Neutrophil (primary cell): Measurements from ENCODE around the gene LINGO3.

Experiments used
- H3K27ac ChIP-seq: fragments of 200-600 bp; sonication (generic); 2 replicates; pipeline ENCODE4 v1.5.1; 2016; ENCODE audit warnings: mild to moderate bottlenecking, moderate library complexity
- H3K27me3 ChIP-seq: fragments of 200-600 bp; sonication (generic); 2 replicates; pipeline ENCODE4 v1.6.0; 2016; ENCODE audit warnings: mild to moderate bottlenecking
- H3K36me3 ChIP-seq: fragments of 200-600 bp; sonication (generic); 2 replicates; pipeline ENCODE4 v1.5.1; 2017
- H3K4me1 ChIP-seq, 2 experiments: fragments of 200-600 bp in 1 of 2; sonication (generic) in 1 of 2; 1 replicate in 1 of 2; 2 replicates in 1 of 2; pipeline versions ENCODE4 v1.5.1 to v1.6.1; 2013 to 2016; ENCODE audit warnings: low read depth in 1 of 2, low read length in 1 of 2, mild to moderate bottlenecking in 1 of 2, moderate library complexity in 1 of 2; ENCODE audit not compliant: control insufficient read depth in 1 of 2, insufficient read depth in 1 of 2
- H3K4me3 ChIP-seq, 2 experiments: fragments of 200-600 bp in 1 of 2; sonication (generic) in 1 of 2; 1 replicate in 1 of 2; 2 replicates in 1 of 2; pipeline ENCODE4 v1.5.1; 2013 to 2016; ENCODE audit warnings: low read depth in 1 of 2, low read length in 1 of 2, mild to moderate bottlenecking in 1 of 2, moderate library complexity in 1 of 2
- H3K9me3 ChIP-seq: fragments of 200-600 bp; sonication (generic); 2 replicates; pipeline ENCODE4 v1.5.1; 2016
- TF ChIP-seq, protein P1 (sequence below): fragments of 200-600 bp; sonication (generic); IDR thresholded peaks from 2 replicates; pipeline ENCODE4 v1.5.1; 2016; ENCODE audit warnings: antibody characterized with exemption

The LINGO3 gene

GRCh38 chr19:2330255-2330631 is 22.3 kb upstream of the LINGO3 start:
- TF ChIP-seq, protein P1, sequence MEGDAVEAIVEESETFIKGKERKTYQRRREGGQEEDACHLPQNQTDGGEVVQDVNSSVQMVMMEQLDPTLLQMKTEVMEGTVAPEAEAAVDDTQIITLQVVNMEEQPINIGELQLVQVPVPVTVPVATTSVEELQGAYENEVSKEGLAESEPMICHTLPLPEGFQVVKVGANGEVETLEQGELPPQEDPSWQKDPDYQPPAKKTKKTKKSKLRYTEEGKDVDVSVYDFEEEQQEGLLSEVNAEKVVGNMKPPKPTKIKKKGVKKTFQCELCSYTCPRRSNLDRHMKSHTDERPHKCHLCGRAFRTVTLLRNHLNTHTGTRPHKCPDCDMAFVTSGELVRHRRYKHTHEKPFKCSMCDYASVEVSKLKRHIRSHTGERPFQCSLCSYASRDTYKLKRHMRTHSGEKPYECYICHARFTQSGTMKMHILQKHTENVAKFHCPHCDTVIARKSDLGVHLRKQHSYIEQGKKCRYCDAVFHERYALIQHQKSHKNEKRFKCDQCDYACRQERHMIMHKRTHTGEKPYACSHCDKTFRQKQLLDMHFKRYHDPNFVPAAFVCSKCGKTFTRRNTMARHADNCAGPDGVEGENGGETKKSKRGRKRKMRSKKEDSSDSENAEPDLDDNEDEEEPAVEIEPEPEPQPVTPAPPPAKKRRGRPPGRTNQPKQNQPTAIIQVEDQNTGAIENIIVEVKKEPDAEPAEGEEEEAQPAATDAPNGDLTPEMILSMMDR: no peak
- H3K4me3 ChIP-seq: no peak overlapping the region
- H3K9me3 ChIP-seq: no peaks in the 10 kb centered on the region
- H3K27ac ChIP-seq: no peak overlapping the region
- H3K4me1 ChIP-seq: peaks cover 37 to 54% of the 10 kb centered on the region in 2 experiments
- no peaks in the 10 kb centered on the region for H3K36me3 ChIP-seq
- no peaks in the 10 kb centered on the region for H3K27me3 ChIP-seq

- Histone ChIP-seq H3K36me3 (no peaks in the 10 kb centered on the region), H3K9me3 (no peaks in the 10 kb centered on the region), H3K27me3 (no peaks in the 10 kb centered on the region), H3K4me1 (peaks cover 37 to 54% of the 10 kb centered on the region in 2 experiments), H3K27ac (peak overlapping the region; percentile 60), H3K4me3 (peak overlapping the region; percentile 84 to 91)
- TF ChIP-seq, protein P1: no peak
Measured at GRCh38 chr19:2329501-2329916, 21.6 kb upstream of the LINGO3 start.

DNA sequence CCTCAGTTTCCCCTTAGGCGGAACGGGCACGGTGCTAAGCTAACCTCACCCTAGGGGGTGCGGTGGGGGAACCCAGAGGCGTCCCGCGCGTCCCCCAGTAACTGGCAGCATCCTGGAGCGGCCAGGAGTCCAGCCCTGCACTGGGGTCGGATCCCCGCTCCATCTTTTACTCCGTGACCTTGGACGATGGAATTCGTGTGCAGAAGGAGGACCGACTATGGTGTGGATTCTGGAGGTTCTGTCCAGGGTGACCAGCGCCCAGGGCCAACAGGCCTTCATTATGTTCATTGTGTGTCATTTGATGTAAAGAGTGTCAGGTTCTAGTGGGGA is 21.2 kb upstream of the LINGO3 start:
- Histone ChIP-seq H3K9me3 (no peaks in the 10 kb centered on the region), H3K27me3 (no peaks in the 10 kb centered on the region), H3K36me3 (peaks cover 2% of the 10 kb centered on the region), H3K4me3 (peak overlapping the region; percentile 84 to 91), H3K27ac (peak overlapping the region; percentile 60), H3K4me1 (peaks cover 37 to 52% of the 10 kb centered on the region in 2 experiments)
- TF ChIP-seq, protein P1: no peak

- Histone ChIP-seq H3K4me1 (peaks cover 32 to 47% of the 10 kb centered on the region in 2 experiments), H3K27ac (peak within 1 kb of the TSS; percentile 60), H3K36me3 (peaks cover 8% of the 10 kb centered on the region), H3K27me3 (no peaks in the 10 kb centered on the region), H3K9me3 (no peaks in the 10 kb centered on the region), H3K4me3 (peak within 1 kb of the TSS; percentile 84 to 91)
- TF ChIP-seq, protein P1: peak; percentile 34
Measured at GRCh38 chr19:2328401-2329148, 20.6 kb upstream of the LINGO3 start, which contains the start of the genes LSM7 and SPPL2B. LSM7 (minus strand) TSS chr19:2328586; CDS start chr19:2328566, 20 bp downstream. SPPL2B (plus strand) TSS chr19:2328684; CDS start chr19:2328710, 26 bp downstream.

DNA sequence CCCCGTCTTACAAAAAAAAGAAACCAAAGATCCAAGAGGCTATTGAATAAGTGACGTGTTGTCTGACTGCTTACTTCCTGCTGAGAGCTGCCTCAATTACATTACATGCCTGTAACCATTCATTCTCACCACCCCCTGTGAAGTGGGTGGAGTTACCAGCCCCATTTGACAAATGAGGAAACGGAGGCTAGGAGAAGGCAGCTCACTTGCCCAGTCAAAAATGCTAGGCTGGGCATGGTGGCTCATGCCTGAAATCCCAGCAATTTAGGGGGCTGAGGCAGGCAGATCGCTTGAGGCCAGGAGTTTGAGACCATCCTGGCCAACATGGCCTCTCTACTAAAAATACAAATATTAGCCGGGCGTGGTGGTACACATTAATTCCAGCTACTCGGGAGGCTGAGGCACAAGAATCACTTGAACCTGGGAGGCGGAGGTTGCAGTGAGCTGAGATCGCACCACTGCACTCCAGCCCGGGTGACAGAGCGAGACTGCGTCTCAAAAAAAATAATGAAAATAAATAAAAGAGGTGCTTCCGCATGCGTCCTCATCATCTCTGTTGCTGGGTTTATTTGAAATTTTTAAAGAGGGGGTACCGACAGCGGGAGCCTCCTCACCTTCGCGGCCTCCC is 19.9 kb upstream of the LINGO3 start:
- Histone ChIP-seq H3K27ac (peak overlapping the region; percentile 60), H3K36me3 (peaks cover 9% of the 10 kb centered on the region), H3K4me1 (peaks cover 27 to 40% of the 10 kb centered on the region in 2 experiments), H3K27me3 (no peaks in the 10 kb centered on the region), H3K9me3 (no peaks in the 10 kb centered on the region), H3K4me3 (peak overlapping the region; percentile 84 to 91)
- TF ChIP-seq, protein P1: no peak
